ENCODE data around the gene DOP1A.
A peak's percentile ranks its signal among the peaks of the same experiment; 100 is the strongest.

Gene DOP1A

DNA sequence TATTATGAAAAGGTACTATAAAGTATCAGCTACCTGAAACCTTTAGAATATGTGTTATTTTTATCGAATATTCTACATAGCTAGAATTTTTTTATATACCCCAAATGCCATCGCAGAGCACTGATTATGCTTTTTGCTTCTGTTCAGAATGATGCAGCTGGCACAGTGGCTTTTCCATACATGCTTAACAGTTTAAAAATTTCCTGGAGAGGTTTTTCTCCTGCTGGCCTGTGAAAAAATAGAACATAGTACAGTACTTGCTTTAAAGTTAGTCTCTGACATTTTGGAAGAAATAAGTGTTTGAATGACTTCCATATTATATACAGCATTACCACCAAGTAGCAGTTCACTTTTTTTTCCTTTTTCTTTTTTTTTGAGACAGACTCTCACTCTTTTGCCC lies 5.3 kb downstream of the DOP1A start:
- no peak for DNase-seq

GRCh38 chr6:83073615-83074014 lies 6.1 kb downstream of the DOP1A start:
- no peak for DNase-seq

DNA sequence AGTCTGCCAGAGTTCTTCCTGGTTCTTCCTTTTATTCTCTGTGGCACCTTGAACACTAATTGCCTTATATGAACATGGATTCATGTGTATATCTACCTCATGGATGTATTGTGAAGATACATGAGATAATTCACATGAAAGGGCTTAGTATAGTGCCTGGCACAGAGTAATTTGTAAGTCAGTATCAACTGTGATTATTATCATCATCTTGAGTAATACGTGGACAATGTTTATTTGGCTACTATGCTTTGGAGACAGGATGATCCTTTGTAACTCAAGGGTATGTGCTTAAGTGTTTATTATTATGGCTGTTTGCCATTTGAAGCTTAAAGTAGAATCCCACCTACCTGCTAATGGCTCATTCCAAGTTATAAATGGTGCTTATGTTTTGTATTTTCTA lies 16.0 kb downstream of the DOP1A start:
- DNase-seq = no peak

GRCh38 chr6:83086751-83087150 lies 19.3 kb downstream of the DOP1A start:
- DNase-seq = no peak

GRCh38 chr6:83092756-83093399 lies 25.4 kb downstream of the DOP1A start:
- DNase-seq = no peak

GRCh38 chr6:83096791-83097190 lies 29.3 kb downstream of the DOP1A start:
- DNase-seq = no peak

GRCh38 chr6:83097204-83097603 lies 29.7 kb downstream of the DOP1A start:
- no peak for DNase-seq

GRCh38 chr6:83097675-83098074 lies 30.2 kb downstream of the DOP1A start:
- no peak for DNase-seq

DNA sequence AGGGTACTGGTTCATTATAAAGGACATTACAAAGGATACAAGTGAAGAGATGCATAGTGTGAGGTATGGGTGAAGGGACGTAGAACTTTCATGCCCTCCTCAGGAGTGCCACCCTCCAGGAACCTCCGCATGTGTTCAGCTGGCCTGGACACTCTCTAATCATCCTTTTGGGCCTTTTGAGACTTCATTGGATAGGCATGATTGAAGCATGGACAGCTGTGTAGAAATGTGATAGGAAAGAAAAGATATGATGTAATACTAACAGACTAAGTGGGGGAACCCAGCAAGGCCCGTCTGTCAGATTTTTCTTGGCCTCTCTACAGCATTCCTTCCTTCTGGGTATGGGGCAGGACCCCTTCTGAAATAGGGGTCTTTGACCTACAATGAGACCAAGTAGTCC lies 31.1 kb downstream of the DOP1A start:
- no peak for DNase-seq

DNA sequence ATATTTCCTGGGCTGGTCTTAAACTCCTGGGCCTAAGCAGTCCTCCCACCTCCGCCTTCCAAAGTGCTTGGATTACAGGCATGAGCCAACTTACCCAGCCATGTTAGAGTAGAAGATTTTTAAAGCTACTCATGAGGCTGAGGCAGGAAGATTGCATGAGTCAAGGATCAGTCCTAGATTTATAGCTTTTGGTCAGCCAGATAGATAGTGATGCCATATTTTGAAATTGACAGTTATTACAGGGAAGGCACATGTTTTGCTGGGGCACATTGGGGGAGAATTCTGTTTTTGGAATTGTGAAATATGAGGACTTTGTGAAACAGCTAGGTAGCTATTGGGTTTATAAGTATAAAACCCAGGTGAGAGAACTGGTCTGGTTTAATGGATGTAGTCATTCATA lies 40.9 kb downstream of the DOP1A start:
- no peak for DNase-seq

DNA sequence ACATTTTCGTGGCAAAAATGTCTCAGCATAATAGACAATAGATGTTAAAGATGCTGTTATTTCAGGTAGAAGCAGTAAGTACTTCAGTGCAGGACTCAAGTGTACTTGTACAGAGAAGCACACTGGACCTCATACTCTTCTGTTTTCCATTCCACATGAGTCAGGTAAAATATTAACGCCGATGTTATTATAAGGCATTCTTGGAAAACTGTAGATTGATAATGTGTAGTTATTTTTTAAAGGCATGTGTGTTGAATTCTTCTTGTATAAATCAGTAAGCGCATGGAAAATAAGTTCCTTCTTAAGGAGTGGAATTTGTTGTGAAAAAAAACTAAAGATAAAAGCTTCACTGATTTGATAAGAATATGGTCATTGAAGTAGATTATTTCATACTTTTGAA lies 45.8 kb downstream of the DOP1A start:
- no peak for DNase-seq

- DNase-seq = no peak
Measured at GRCh38 chr6:83114164-83114563, 46.7 kb downstream of the DOP1A start.

GRCh38 chr6:83117802-83118201 lies 50.3 kb downstream of the DOP1A start:
- no peak for DNase-seq

DNA sequence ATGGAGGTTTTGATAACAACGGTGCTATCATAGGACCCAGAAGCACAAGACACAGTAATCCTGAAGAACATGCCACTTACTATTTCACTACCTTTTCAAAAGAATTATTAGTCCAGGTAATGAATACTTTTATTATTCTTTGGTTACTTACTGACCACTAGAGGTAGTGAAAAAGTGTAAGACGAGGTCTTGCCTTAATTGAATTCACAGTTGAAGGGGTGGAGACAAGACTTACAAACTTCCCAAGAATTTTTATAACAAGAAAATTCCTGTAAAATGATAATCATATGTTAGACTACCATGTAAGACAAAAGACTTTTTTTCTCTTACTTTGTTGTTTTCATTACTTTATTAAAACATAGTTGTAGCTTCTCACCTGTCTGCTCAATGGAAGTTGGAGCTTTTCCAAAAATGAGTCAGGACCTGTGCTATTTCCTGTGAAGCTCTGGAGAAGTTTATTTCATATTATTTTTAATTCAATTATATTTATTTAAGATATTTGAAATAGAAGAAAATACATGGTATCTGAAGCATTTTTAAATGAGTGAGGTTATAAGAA lies 52.4 kb downstream of the DOP1A start:
- DNase-seq = no peak

DNA sequence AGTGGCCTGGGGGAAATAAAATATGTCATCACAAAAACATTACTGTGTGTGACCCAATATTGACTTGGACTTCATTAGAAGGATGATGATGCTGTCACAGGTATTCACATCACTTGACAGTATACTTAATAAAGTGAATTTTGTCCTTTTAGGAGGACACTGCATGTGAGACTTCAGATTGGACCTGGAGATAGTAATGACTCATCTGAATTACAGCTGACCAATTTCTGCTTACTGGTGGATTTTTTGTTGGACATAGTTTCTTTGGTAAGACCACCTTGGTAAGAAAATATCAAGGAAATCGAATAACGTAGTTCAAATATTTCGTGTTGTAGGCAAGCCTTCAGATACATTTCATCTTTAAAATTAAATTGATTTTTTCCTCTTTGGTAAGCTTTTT lies 57.1 kb downstream of the DOP1A start:
- DNase-seq = no peak

GRCh38 chr6:83125425-83125824 lies 58.0 kb downstream of the DOP1A start:
- no peak for DNase-seq

DNA sequence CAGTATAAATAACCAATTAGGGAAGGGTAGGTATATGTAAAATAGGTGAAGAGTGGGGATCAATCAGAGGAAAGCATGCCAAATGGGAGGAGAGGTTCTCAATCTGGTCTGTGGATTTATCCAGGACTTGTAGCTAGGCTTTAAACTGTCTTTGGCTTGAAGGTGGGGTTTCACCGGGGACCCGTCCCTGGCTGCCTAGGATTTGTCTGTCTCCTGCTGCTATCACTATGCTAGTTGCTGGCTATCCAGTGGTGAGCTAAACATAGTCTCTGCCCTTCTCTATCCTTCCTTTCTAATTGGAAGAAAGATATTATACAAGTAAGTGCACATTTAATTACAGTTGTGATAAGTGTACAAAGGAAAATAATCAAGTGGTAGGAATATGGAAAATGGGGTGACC lies 58.8 kb downstream of the DOP1A start:
- no peak for DNase-seq

DNA sequence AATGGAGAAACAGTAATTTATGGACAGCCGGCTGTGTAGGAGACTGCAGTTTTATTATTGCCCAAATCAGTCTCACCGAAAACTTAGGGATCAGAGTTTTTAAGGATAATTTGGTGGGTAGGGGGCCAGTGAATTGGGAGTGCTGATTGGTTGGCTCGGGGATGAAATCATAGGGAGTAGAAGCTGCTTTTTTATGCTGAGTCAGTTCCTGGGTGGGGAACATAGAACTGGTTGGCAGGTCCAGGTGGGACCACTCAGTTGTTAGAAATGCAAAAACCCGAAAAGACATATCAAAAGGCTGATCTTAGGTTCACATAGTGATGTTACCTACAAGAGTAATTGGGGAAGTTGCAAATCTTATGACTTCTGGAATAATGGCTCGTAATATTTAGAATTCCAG lies 59.3 kb downstream of the DOP1A start:
- DNase-seq = no peak

DNA sequence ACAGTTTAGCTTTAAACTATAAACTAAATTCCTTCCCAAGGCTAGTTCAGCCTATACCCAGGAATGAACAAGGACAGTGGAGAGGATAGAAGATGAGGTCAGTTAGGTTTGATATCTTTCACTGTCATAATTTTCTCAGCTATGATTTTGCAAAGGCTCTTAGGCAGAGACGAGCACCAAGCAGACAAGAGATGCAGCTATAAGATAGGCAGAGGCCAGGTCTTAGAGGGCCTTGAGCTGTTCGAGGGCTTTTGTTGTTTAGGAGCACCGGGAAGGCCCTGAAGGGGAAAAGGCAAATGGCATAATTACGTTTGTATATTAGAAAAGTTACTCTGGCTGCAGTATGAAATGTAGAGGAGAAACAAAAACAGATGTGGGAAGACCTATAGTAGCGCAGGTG lies 59.8 kb downstream of the DOP1A start:
- DNase-seq = no peak

- no peak for DNase-seq
Measured at GRCh38 chr6:83127976-83128375, 60.5 kb downstream of the DOP1A start.

- DNase-seq = no peak
Measured at GRCh38 chr6:83132121-83132520, 64.7 kb downstream of the DOP1A start.

- DNase-seq = no peak
Measured at GRCh38 chr6:83138118-83138722, 70.7 kb downstream of the DOP1A start.

DNA sequence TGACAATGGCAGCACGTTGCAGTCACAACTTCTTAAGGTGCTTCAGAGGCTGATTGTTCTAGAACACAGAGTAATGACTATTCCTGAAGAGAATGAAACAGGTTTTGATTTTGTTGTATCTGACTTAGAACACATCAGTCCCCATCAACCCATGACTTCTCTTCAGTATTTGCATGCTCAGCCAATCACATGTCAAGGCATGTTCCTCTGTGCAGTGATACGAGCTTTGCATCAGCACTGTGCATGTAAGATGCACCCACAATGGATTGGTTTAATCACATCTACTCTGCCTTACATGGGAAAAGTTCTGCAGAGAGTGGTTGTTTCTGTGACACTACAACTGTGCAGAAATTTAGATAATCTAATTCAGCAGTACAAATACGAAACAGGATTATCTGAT lies 71.3 kb downstream of the DOP1A start:
- DNase-seq = no peak

DNA sequence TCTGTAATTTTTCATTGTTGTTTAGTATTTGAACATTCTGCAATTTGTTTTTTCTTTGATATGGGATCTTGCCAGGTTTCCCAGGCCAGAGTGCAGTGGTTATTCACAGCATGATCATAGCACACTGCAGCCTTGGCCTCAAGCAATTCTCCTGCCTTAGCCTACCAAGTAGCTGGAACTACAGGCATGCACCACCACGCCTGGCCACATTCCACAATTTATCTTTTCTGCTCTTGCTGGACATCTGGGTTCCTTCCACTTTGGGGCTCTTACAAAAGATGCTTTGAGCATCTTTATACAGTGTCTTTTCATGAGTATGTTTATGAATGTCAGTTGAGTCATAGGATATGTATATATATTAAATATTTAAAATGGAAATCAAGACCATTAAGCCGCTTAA lies 83.6 kb downstream of the DOP1A start:
- DNase-seq = peak; percentile 1

GRCh38 chr6:83152913-83153312 lies 85.4 kb downstream of the DOP1A start:
- DNase-seq = no peak

Measured in NCI-H82 (cell line).